Measurements from ENCODE around the gene GAGE12D. TPM values are rescaled to one million over a fixed set of nuclear protein-coding genes. Genes with fewer than 3 reads are reported as not detected.
"Not testable (repeated sequence)": the region's sequence is repeated elsewhere in the genome, so short reads cannot be mapped to it uniquely, and the experiment has no call there.

The GAGE12D gene, protein sequence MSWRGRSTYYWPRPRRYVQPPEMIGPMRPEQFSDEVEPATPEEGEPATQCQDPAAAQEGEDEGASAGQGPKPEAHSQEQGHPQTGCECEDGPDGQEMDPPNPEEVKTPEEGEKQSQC
- not detected for polyA plus RNA-seq (2013)

GRCh38 chrX:49541433-49541832 is at the start of gene GAGE12D:
Gene GAGE12D, plus strand, starts transcription at chrX:49541733. Its CDS starts 1,155 bp downstream, at chrX:49542888.
- H3K4me3 ChIP-seq (ENCODE audit: control insufficient read depth in 1 of 7, extremely low read depth in 1 of 7, insufficient read depth in 4 of 7, low read depth in 2 of 7, low read length in 6 of 7); H3K27me3 ChIP-seq (replicated peaks in 2 of 5; ENCODE audit: control insufficient read depth in 4 of 5, insufficient read depth in 5 of 5, low read length in 4 of 5); POLR2A ChIA-PET; DNase-seq; H3K27ac ChIP-seq (ENCODE audit: insufficient read depth in 1 of 2, low read depth in 1 of 2, low read length in 2 of 2, poor library complexity in 1 of 2, severe bottlenecking in 2 of 2); H3K36me3 ChIP-seq (ENCODE audit: control insufficient read depth in 4 of 4, insufficient read depth in 4 of 4, low read length in 3 of 4); H3K9me3 ChIP-seq (ENCODE audit: control extremely low read depth in 1 of 5, control insufficient read depth in 4 of 5, insufficient read depth in 2 of 5, low read depth in 1 of 5, low read length in 4 of 5); H3K4me1 ChIP-seq (ENCODE audit: control extremely low read depth in 1 of 4, control insufficient read depth in 4 of 4, insufficient read depth in 4 of 4, low read length in 3 of 4); CTCF ChIA-PET: not testable (repeated sequence)
- WGBS (ENCODE audit: insufficient coverage): no CpG with 5 or more reads among the region's 16 CpGs

DNA sequence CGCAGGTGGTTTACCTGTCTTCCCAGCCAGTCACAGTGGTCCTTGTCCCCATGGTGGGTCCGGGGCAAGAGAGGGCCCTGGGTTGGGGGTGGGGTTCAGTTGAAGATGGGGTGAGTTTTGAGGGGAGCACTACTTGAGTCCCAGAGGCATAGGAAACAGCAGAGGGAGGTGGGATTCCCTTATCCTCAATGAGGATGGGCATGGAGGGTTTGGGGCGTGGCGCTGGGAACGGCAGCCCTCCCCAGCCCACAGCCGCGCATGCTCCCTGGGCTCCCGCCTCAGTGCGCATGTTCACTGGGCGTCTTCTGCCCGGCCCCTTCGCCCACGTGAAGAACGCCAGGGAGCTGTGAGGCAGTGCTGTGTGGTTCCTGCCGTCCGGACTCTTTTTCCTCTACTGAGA is 9.7 kb upstream of the GAGE12D start, which contains the start of gene GAGE12C:
Gene GAGE12C, plus strand, starts transcription at position 301 of the 400 bp plus-strand sequence. CDS start 1,155 bp downstream, outside the sequence.
- H3K27me3 ChIP-seq (replicated peaks in 2 of 5; ENCODE audit: control insufficient read depth in 4 of 5, insufficient read depth in 5 of 5, low read length in 4 of 5); H3K36me3 ChIP-seq (ENCODE audit: control insufficient read depth in 4 of 4, insufficient read depth in 4 of 4, low read length in 3 of 4); H3K4me1 ChIP-seq (ENCODE audit: control extremely low read depth in 1 of 4, control insufficient read depth in 4 of 4, insufficient read depth in 4 of 4, low read length in 3 of 4); H3K27ac ChIP-seq (ENCODE audit: insufficient read depth in 1 of 2, low read depth in 1 of 2, low read length in 2 of 2, poor library complexity in 1 of 2, severe bottlenecking in 2 of 2); H3K9me3 ChIP-seq (ENCODE audit: control extremely low read depth in 1 of 5, control insufficient read depth in 4 of 5, insufficient read depth in 2 of 5, low read depth in 1 of 5, low read length in 4 of 5); H3K4me3 ChIP-seq (ENCODE audit: control insufficient read depth in 1 of 7, extremely low read depth in 1 of 7, insufficient read depth in 4 of 7, low read depth in 2 of 7, low read length in 6 of 7); POLR2A ChIA-PET; DNase-seq; CTCF ChIA-PET: not testable (repeated sequence)
- no CpG with 5 or more reads among the region's 16 CpGs for WGBS (ENCODE audit: insufficient coverage)

- H3K9me3 ChIP-seq (ENCODE audit: control extremely low read depth in 1 of 5, control insufficient read depth in 4 of 5, insufficient read depth in 2 of 5, low read depth in 1 of 5, low read length in 4 of 5); H3K36me3 ChIP-seq (ENCODE audit: control insufficient read depth in 4 of 4, insufficient read depth in 4 of 4, low read length in 3 of 4); H3K4me3 ChIP-seq (ENCODE audit: control insufficient read depth in 1 of 7, extremely low read depth in 1 of 7, insufficient read depth in 4 of 7, low read depth in 2 of 7, low read length in 6 of 7); CTCF ChIA-PET; H3K27ac ChIP-seq (ENCODE audit: insufficient read depth in 1 of 2, low read depth in 1 of 2, low read length in 2 of 2, poor library complexity in 1 of 2, severe bottlenecking in 2 of 2); DNase-seq; POLR2A ChIA-PET; H3K27me3 ChIP-seq (replicated peaks in 2 of 5; ENCODE audit: control insufficient read depth in 4 of 5, insufficient read depth in 5 of 5, low read length in 4 of 5); H3K4me1 ChIP-seq (ENCODE audit: control extremely low read depth in 1 of 4, control insufficient read depth in 4 of 4, insufficient read depth in 4 of 4, low read length in 3 of 4): not testable (repeated sequence)
- no CpG with 5 or more reads among the region's 16 CpGs for WGBS (ENCODE audit: insufficient coverage)
Observed at GRCh38 chrX:49550989-49551388, 9.5 kb downstream of the GAGE12D start, which contains the start of gene GAGE12E. Gene GAGE12E, plus strand, starts transcription at chrX:49551289. Its CDS starts 1,155 bp downstream, at chrX:49552444.

GRCh38 chrX:49560542-49560941 is 19.0 kb downstream of the GAGE12D start, which contains the start of gene GAGE12F:
Gene GAGE12F, plus strand, starts transcription at chrX:49560842. Its CDS starts 1,155 bp downstream, at chrX:49561997.
- DNase-seq; POLR2A ChIA-PET; H3K4me1 ChIP-seq (ENCODE audit: control extremely low read depth in 1 of 4, control insufficient read depth in 4 of 4, insufficient read depth in 4 of 4, low read length in 3 of 4); CTCF ChIA-PET; H3K27ac ChIP-seq (ENCODE audit: insufficient read depth in 1 of 2, low read depth in 1 of 2, low read length in 2 of 2, poor library complexity in 1 of 2, severe bottlenecking in 2 of 2); H3K27me3 ChIP-seq (replicated peaks in 2 of 5; ENCODE audit: control insufficient read depth in 4 of 5, insufficient read depth in 5 of 5, low read length in 4 of 5); H3K4me3 ChIP-seq (ENCODE audit: control insufficient read depth in 1 of 7, extremely low read depth in 1 of 7, insufficient read depth in 4 of 7, low read depth in 2 of 7, low read length in 6 of 7); H3K36me3 ChIP-seq (ENCODE audit: control insufficient read depth in 4 of 4, insufficient read depth in 4 of 4, low read length in 3 of 4); H3K9me3 ChIP-seq (ENCODE audit: control extremely low read depth in 1 of 5, control insufficient read depth in 4 of 5, insufficient read depth in 2 of 5, low read depth in 1 of 5, low read length in 4 of 5): not testable (repeated sequence)
- WGBS (ENCODE audit: insufficient coverage): no CpG with 5 or more reads among the region's 16 CpGs

GRCh38 chrX:49568728-49569127 is 27.2 kb downstream of the GAGE12D start:
- no CpG with 5 or more reads among the region's 11 CpGs for WGBS (ENCODE audit: insufficient coverage)

DNA sequence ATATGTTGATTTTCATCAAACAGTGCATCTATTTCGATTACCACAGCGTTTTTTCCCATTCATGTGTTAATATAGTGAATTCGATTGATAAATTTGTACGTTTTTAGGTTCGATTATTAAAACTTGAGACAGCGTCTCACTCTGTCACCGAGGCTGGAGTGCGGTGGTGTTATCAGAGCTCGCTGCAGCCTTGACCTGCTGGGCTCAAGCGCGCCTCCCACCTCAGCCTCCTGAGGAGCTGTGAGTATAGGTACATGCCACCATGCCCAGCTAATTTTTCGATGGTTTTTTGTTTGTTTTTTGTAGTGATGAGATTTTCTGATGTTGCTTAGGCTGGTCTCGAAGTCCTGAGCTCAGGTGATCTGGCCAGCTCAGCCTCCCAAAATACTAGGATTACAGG is 27.6 kb downstream of the GAGE12D start:
- H3K9me3 ChIP-seq (ENCODE audit: control extremely low read depth in 1 of 5, control insufficient read depth in 4 of 5, insufficient read depth in 2 of 5, low read depth in 1 of 5, low read length in 4 of 5); H3K27ac ChIP-seq (ENCODE audit: insufficient read depth in 1 of 2, low read depth in 1 of 2, low read length in 2 of 2, poor library complexity in 1 of 2, severe bottlenecking in 2 of 2); H3K27me3 ChIP-seq (replicated peaks in 2 of 5; ENCODE audit: control insufficient read depth in 4 of 5, insufficient read depth in 5 of 5, low read length in 4 of 5); H3K36me3 ChIP-seq (ENCODE audit: control insufficient read depth in 4 of 4, insufficient read depth in 4 of 4, low read length in 3 of 4); H3K4me3 ChIP-seq (ENCODE audit: control insufficient read depth in 1 of 7, extremely low read depth in 1 of 7, insufficient read depth in 4 of 7, low read depth in 2 of 7, low read length in 6 of 7); H3K4me1 ChIP-seq (ENCODE audit: control extremely low read depth in 1 of 4, control insufficient read depth in 4 of 4, insufficient read depth in 4 of 4, low read length in 3 of 4); CTCF ChIA-PET; DNase-seq; POLR2A ChIA-PET: not testable (repeated sequence)
- 91% methylated on average over 6 of the region's 13 CpGs for WGBS (ENCODE audit: insufficient coverage)

More at GRCh38 chrX:49568728-49569127, 27.2 kb downstream of the GAGE12D start:
- H3K4me1 ChIP-seq (ENCODE audit: control extremely low read depth in 1 of 4, control insufficient read depth in 4 of 4, insufficient read depth in 4 of 4, low read length in 3 of 4); POLR2A ChIA-PET; DNase-seq; H3K27ac ChIP-seq (ENCODE audit: insufficient read depth in 1 of 2, low read depth in 1 of 2, low read length in 2 of 2, poor library complexity in 1 of 2, severe bottlenecking in 2 of 2); CTCF ChIA-PET; H3K4me3 ChIP-seq (ENCODE audit: control insufficient read depth in 1 of 7, extremely low read depth in 1 of 7, insufficient read depth in 4 of 7, low read depth in 2 of 7, low read length in 6 of 7); H3K27me3 ChIP-seq (replicated peaks in 2 of 5; ENCODE audit: control insufficient read depth in 4 of 5, insufficient read depth in 5 of 5, low read length in 4 of 5); H3K9me3 ChIP-seq (ENCODE audit: control extremely low read depth in 1 of 5, control insufficient read depth in 4 of 5, insufficient read depth in 2 of 5, low read depth in 1 of 5, low read length in 4 of 5); H3K36me3 ChIP-seq (ENCODE audit: control insufficient read depth in 4 of 4, insufficient read depth in 4 of 4, low read length in 3 of 4): not testable (repeated sequence)

- H3K9me3 ChIP-seq (ENCODE audit: control extremely low read depth in 1 of 5, control insufficient read depth in 4 of 5, insufficient read depth in 2 of 5, low read depth in 1 of 5, low read length in 4 of 5); CTCF ChIA-PET; H3K27me3 ChIP-seq (replicated peaks in 2 of 5; ENCODE audit: control insufficient read depth in 4 of 5, insufficient read depth in 5 of 5, low read length in 4 of 5); H3K4me1 ChIP-seq (ENCODE audit: control extremely low read depth in 1 of 4, control insufficient read depth in 4 of 4, insufficient read depth in 4 of 4, low read length in 3 of 4); POLR2A ChIA-PET; H3K36me3 ChIP-seq (ENCODE audit: control insufficient read depth in 4 of 4, insufficient read depth in 4 of 4, low read length in 3 of 4); DNase-seq; H3K4me3 ChIP-seq (ENCODE audit: control insufficient read depth in 1 of 7, extremely low read depth in 1 of 7, insufficient read depth in 4 of 7, low read depth in 2 of 7, low read length in 6 of 7); H3K27ac ChIP-seq (ENCODE audit: insufficient read depth in 1 of 2, low read depth in 1 of 2, low read length in 2 of 2, poor library complexity in 1 of 2, severe bottlenecking in 2 of 2): not testable (repeated sequence)
- WGBS (ENCODE audit: insufficient coverage): no CpG with 5 or more reads among the region's 16 CpGs
Observed at GRCh38 chrX:49570100-49570499, 28.6 kb downstream of the GAGE12D start, which contains the start of gene GAGE12G. Gene GAGE12G, plus strand, starts transcription at chrX:49570400. Its CDS starts 1,155 bp downstream, at chrX:49571555.
